CD4-positive, alpha-beta memory T cell (primary cell): Measurements from ENCODE around the gene ANKRD6. TPM values are rescaled to one million over a fixed set of nuclear protein-coding genes. Genes with fewer than 3 reads are reported as not detected.

Experiments used
- CTCF ChIA-PET: fragments of 350-600 bp; sonication (Branson Sonifier 250); formaldehyde crosslinking; loops from one replicate; lab custom pipeline; 2021; ENCODE audit warnings: inconsistent platforms; ENCODE audit not compliant: partially characterized antibody; lab: Charles Lee
- POLR2A ChIA-PET: fragments of 350-600 bp; sonication (Branson Sonifier 250); formaldehyde crosslinking; loops from one replicate; lab custom pipeline; 2021; ENCODE audit not compliant: partially characterized antibody; lab: Charles Lee
- DNase-seq, 5 donors: peaks; one replicate each; pipeline versions ENCODE4 v3.0.0 to v3.0.0-alpha.2; 2020 to 2022; ENCODE audit warnings: mixed read lengths in 1 of 5
- H3K27ac ChIP-seq: one replicate; pipeline ENCODE4 v1.7.0; 2013; ENCODE audit warnings: low read depth, low read length
- H3K27me3 ChIP-seq: 2 replicates; pipeline ENCODE4 v1.7.0; 2013; ENCODE audit warnings: mild to moderate bottlenecking, low read length, moderate library complexity; ENCODE audit not compliant: insufficient read depth
- H3K36me3 ChIP-seq: 2 replicates; pipeline ENCODE4 v1.7.0; 2013; ENCODE audit warnings: mild to moderate bottlenecking, low read length, moderate library complexity; ENCODE audit not compliant: insufficient read depth
- H3K4me1 ChIP-seq: 2 replicates; pipeline ENCODE4 v1.7.0; 2013; ENCODE audit warnings: mild to moderate bottlenecking, low read length, moderate library complexity; ENCODE audit not compliant: insufficient read depth
- H3K4me3 ChIP-seq, 2 donors: one replicate each; pipeline ENCODE4 v1.7.0; 2013; ENCODE audit warnings: low read length in 2 of 2, mild to moderate bottlenecking in 1 of 2
- H3K9me3 ChIP-seq, 2 donors: one replicate each; pipeline ENCODE4 v1.7.0; 2013; ENCODE audit warnings: low read length in 2 of 2, control low read depth in 1 of 2; ENCODE audit not compliant: control insufficient read depth in 1 of 2
- H3K27ac Mint-ChIP-seq, 7 donors: one replicate each; pipeline ENCODE4 v1.8.0; 2020 to 2021; ENCODE audit warnings: mixed read lengths in 7 of 7, mild to moderate bottlenecking in 6 of 7, inconsistent platforms in 3 of 7, moderate library complexity in 3 of 7
- H3K27me3 Mint-ChIP-seq, 2 donors: one replicate each; pipeline ENCODE4 v1.8.0; 2020 to 2021; ENCODE audit warnings: mixed read lengths in 2 of 2
- H3K36me3 Mint-ChIP-seq, 2 donors: one replicate each; pipeline ENCODE4 v1.8.0; 2020 to 2021; ENCODE audit warnings: mixed read lengths in 2 of 2, inconsistent platforms in 1 of 2, mild to moderate bottlenecking in 1 of 2
- H3K4me1 Mint-ChIP-seq, 4 donors: one replicate each; pipeline ENCODE4 v1.8.0; 2020 to 2021; ENCODE audit warnings: mixed read lengths in 4 of 4, mild to moderate bottlenecking in 1 of 4
- H3K4me3 Mint-ChIP-seq, 8 donors: one replicate each; pipeline ENCODE4 v1.8.0; 2020 to 2021; ENCODE audit warnings: mixed read lengths in 8 of 8, mild to moderate bottlenecking in 7 of 8, moderate library complexity in 6 of 8, inconsistent platforms in 3 of 8
- H3K9me3 Mint-ChIP-seq, 8 donors: one replicate each; pipeline ENCODE4 v1.8.0; 2020 to 2021; ENCODE audit warnings: mixed read lengths in 8 of 8, mild to moderate bottlenecking in 5 of 8, inconsistent platforms in 3 of 8, moderate library complexity in 1 of 8
- intact Hi-C: fragments of 100-400 bp; cut with micrococcal nuclease; formaldehyde crosslinking; loops from one replicate; pipeline ENCODE4 v1.15.1; 2023
- polyA plus RNA-seq, 2 donors: library from polyadenylated mRNA; unstranded; fragments of 300-500 nt; fragmentation: Illumina TruSeq; gene quantifications; one replicate each; pipeline ENCODE4 v1.2.3, GENCODE V29; 2021
- total RNA-seq, 2 experiments: library from RNA; stranded (reverse); gene quantifications; one replicate each; pipeline ENCODE4 v1.2.3, GENCODE V29; 2021

ANKRD6 gene
- total and polyA plus RNA-seq, 4 experiments from 2014 or later = 2.8 to 5.8 (median 4.3) TPM

DNA sequence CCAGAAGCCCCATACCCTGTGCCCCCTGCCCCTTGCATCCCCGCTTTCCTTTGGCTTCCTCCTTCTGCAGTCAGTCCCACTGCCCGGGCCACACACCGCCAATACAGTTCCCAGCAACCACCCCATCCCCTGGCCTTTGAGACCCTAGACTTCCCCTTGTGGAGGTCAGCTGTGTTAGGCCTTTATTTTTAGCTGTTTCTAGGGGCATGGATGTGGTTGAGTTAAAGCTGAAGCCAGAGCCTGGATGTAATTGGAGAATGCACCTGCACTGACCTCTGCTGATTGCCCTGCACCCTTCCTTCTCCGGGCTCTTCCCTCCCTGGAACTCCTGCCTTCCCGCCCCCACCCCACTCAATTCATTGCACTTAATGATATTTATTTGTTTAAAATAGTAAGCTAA, 171.7 kb downstream of the ANKRD6 start:
- CTCF ChIA-PET = interaction anchor here (0.6 to 3.1 kb wide), 5 partner anchors 11 to 172 kb away, joined by 3 to 13 read pairs (median 3); partner anchors contain the start of gene ANKRD6
- POLR2A ChIA-PET = no interaction called here
- no peaks in the 10 kb centered on the region for H3K27me3 ChIP-seq

GRCh38 chr6:89605861-89606260, 172.9 kb downstream of the ANKRD6 start:
- Mint-ChIP-seq H3K36me3 (no peaks in the 10 kb centered on the region), H3K9me3 (peaks cover 0 to 2% (median 0%) of the 10 kb centered on the region in 8 donors), H3K27ac (no peak overlapping the region), H3K27me3 (no peaks in the 10 kb centered on the region), H3K4me1 (peaks cover 0 to 3% (median 0%) of the 10 kb centered on the region in 4 donors), H3K4me3 (no peak overlapping the region)
- no peaks in the 10 kb centered on the region for H3K9me3 ChIP-seq
- no peak overlapping the region for H3K27ac ChIP-seq
- no peak overlapping the region for H3K4me3 ChIP-seq
- DNase-seq = no peak
- intact Hi-C loops = no loop called here
- no peaks in the 10 kb centered on the region for H3K4me1 ChIP-seq
- H3K36me3 ChIP-seq = no peaks in the 10 kb centered on the region
- POLR2A ChIA-PET = no interaction called here
- CTCF ChIA-PET = interaction anchor here (3.1 kb wide), 1 partner anchor 173 kb away, joined by 13 read pairs; the partner anchor contains the start of gene ANKRD6
- H3K27me3 ChIP-seq = no peaks in the 10 kb centered on the region

More for the DNA sequence above, 171.7 kb downstream of the ANKRD6 start:
- no peaks in the 10 kb centered on the region for H3K36me3 ChIP-seq
- DNase-seq = no peak
- intact Hi-C loops = no loop called here
- Mint-ChIP-seq H3K4me3 (no peak overlapping the region), H3K4me1 (no peaks in the 10 kb centered on the region), H3K36me3 (no peaks in the 10 kb centered on the region), H3K27ac (no peak overlapping the region), H3K9me3 (peaks cover 0 to 2% (median 0%) of the 10 kb centered on the region in 8 donors), H3K27me3 (no peaks in the 10 kb centered on the region)
- no peaks in the 10 kb centered on the region for H3K4me1 ChIP-seq
- H3K27ac ChIP-seq = no peak overlapping the region
- no peaks in the 10 kb centered on the region for H3K9me3 ChIP-seq
- no peak overlapping the region for H3K4me3 ChIP-seq

DNA sequence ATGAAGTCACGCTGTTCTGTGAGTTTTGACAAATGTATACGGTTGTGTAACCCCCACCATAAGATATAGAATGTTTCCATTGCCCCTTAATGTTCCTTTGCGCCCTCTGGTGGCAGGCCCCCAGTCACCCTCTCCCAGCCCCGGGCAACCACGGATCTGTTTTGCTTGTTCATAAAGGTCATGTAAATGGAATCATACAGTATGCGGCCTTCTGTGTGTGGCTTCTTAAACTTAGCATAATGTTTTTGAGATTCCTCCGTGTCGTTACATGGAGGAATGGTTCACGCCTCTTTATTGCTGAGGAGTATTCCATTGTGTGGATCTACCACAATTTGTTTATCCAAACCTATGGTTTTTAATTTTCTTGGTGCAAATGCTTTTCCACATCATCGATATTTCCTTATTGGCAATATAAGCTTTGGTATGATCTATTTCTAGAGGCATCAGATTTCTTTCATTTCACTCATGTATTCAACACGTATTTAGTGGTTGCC, 177.2 kb downstream of the ANKRD6 start:
- Histone ChIP-seq H3K9me3 (no peaks in the 10 kb centered on the region), H3K4me1 (no peaks in the 10 kb centered on the region), H3K36me3 (no peaks in the 10 kb centered on the region), H3K27me3 (no peaks in the 10 kb centered on the region), H3K27ac (no peak overlapping the region), H3K4me3 (no peak overlapping the region)
- Mint-ChIP-seq H3K9me3 (no peaks in the 10 kb centered on the region), H3K27ac (peak overlapping the region in 2 of 7 donors; percentile 14 to 25), H3K36me3 (no peaks in the 10 kb centered on the region), H3K27me3 (no peaks in the 10 kb centered on the region), H3K4me3 (no peak overlapping the region), H3K4me1 (peaks cover 0 to 3% (median 0%) of the 10 kb centered on the region in 4 donors)
- intact Hi-C loops = loop anchor here (1.0 to 2.0 kb wide), 5 partner anchors 177 to 628 kb away; partner anchors contain the start of gene ANKRD6
- CTCF ChIA-PET = interaction anchor here (0.5 to 4.4 kb wide), 17 partner anchors 11 to 627 kb away, joined by 3 to 83 read pairs (median 7); partner anchors contain the start of genes ANKRD6 and LYRM2
- POLR2A ChIA-PET = no interaction called here
- DNase-seq = peak; percentile 62 to 69 (median 65)

DNA sequence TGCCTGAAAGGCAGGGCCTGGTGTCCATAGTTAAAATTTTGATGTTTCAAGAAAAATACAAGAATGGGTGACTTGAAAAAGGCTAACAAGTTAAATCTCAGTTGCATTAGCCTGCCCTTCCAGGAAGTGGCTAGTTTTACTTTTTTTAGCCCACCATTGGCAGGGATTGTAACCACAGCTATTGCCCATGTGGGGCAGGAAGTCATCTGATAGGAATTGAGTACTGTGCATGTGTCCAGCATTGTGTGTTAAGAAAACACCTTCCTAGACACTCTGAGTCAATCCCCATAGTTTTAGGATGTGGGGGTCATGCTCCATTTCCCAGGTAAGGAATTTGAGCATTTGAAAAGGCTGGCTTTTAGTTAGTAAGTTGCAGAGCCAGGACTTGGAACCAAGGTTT, 178.7 kb downstream of the ANKRD6 start:
- CTCF ChIA-PET = interaction anchor here (0.8 to 4.4 kb wide), 4 partner anchors 21 to 629 kb away, joined by 3 to 83 read pairs (median 28); partner anchors contain the start of gene ANKRD6
- Histone ChIP-seq H3K27me3 (no peaks in the 10 kb centered on the region), H3K27ac (no peak overlapping the region), H3K9me3 (no peaks in the 10 kb centered on the region), H3K36me3 (no peaks in the 10 kb centered on the region), H3K4me1 (no peaks in the 10 kb centered on the region), H3K4me3 (no peak overlapping the region)
- Mint-ChIP-seq H3K4me1 (peaks cover 0 to 3% (median 0%) of the 10 kb centered on the region in 4 donors), H3K4me3 (no peak overlapping the region), H3K27ac (no peak overlapping the region), H3K27me3 (no peaks in the 10 kb centered on the region), H3K9me3 (no peaks in the 10 kb centered on the region), H3K36me3 (no peaks in the 10 kb centered on the region)
- intact Hi-C loops = loop anchor here (2.0 kb wide), 1 partner anchor 489 kb away; no protein-coding TSS in a partner anchor
- DNase-seq = no peak
- POLR2A ChIA-PET = no interaction called here

GRCh38 chr6:89612121-89612520, 179.2 kb downstream of the ANKRD6 start:
- no peaks in the 10 kb centered on the region for H3K9me3 ChIP-seq
- peaks cover 0 to 3% (median 0%) of the 10 kb centered on the region in 4 donors for H3K4me1 Mint-ChIP-seq
- H3K27me3 Mint-ChIP-seq = no peaks in the 10 kb centered on the region
- H3K4me3 Mint-ChIP-seq = no peak overlapping the region
- H3K4me3 ChIP-seq = no peak overlapping the region
- H3K9me3 Mint-ChIP-seq = no peaks in the 10 kb centered on the region
- no peaks in the 10 kb centered on the region for H3K36me3 ChIP-seq
- POLR2A ChIA-PET = interaction anchor here (0.8 kb wide), 1 partner anchor 180 kb away, joined by 3 read pairs; no protein-coding TSS in a partner anchor
- no peaks in the 10 kb centered on the region for H3K36me3 Mint-ChIP-seq
- CTCF ChIA-PET = interaction anchor here (1.0 to 4.4 kb wide), 6 partner anchors 10 to 240 kb away, joined by 3 to 83 read pairs (median 6); partner anchors contain the start of gene ANKRD6
- DNase-seq = no peak
- H3K4me1 ChIP-seq = no peaks in the 10 kb centered on the region
- no peaks in the 10 kb centered on the region for H3K27me3 ChIP-seq
- intact Hi-C loops = no loop called here
- no peak overlapping the region for H3K27ac ChIP-seq
- H3K27ac Mint-ChIP-seq = no peak overlapping the region

- H3K27ac Mint-ChIP-seq = no peak overlapping the region
- POLR2A ChIA-PET = no interaction called here
- Histone ChIP-seq H3K27ac (no peak overlapping the region), H3K9me3 (no peaks in the 10 kb centered on the region), H3K4me1 (no peaks in the 10 kb centered on the region), H3K27me3 (no peaks in the 10 kb centered on the region), H3K4me3 (no peak overlapping the region), H3K36me3 (no peaks in the 10 kb centered on the region)
- CTCF ChIA-PET = interaction anchor here (1.1 to 1.8 kb wide), 6 partner anchors 12 to 631 kb away, joined by 3 to 22 read pairs (median 6); partner anchors contain the start of gene ANKRD6
- no peaks in the 10 kb centered on the region for H3K27me3 Mint-ChIP-seq
- intact Hi-C loops = no loop called here
- no peak overlapping the region for H3K4me3 Mint-ChIP-seq
- H3K36me3 Mint-ChIP-seq = peaks cover 0 to 4% of the 10 kb centered on the region in 2 donors
- peaks cover 0 to 3% (median 0%) of the 10 kb centered on the region in 4 donors for H3K4me1 Mint-ChIP-seq
- no peak for DNase-seq
- no peaks in the 10 kb centered on the region for H3K9me3 Mint-ChIP-seq
These were observed 180.8 kb downstream of the ANKRD6 start for GRCh38 chr6:89613790-89614189.

- Mint-ChIP-seq H3K4me1 (no peaks in the 10 kb centered on the region), H3K27ac (no peak overlapping the region), H3K36me3 (peaks cover 0 to 8% of the 10 kb centered on the region in 2 donors), H3K27me3 (no peaks in the 10 kb centered on the region), H3K4me3 (no peak overlapping the region), H3K9me3 (no peaks in the 10 kb centered on the region)
- H3K4me3 ChIP-seq = no peak overlapping the region
- CTCF ChIA-PET = interaction anchor here (0.6 to 2.1 kb wide), 4 partner anchors 11 to 223 kb away, joined by 3 to 13 read pairs (median 6); partner anchors contain the start of gene ANKRD6
- no peak for DNase-seq
- intact Hi-C loops = no loop called here
- H3K4me1 ChIP-seq = no peaks in the 10 kb centered on the region
- no peaks in the 10 kb centered on the region for H3K9me3 ChIP-seq
- no peak overlapping the region for H3K27ac ChIP-seq
- POLR2A ChIA-PET = no interaction called here
- no peaks in the 10 kb centered on the region for H3K36me3 ChIP-seq
- no peaks in the 10 kb centered on the region for H3K27me3 ChIP-seq
These were observed 182.9 kb downstream of the ANKRD6 start for GRCh38 chr6:89615882-89616281.
